HFFc6 (cell line): ENCODE measurements around the gene DDR2. TPM values are rescaled to one million over a fixed set of nuclear protein-coding genes. Genes with fewer than 3 reads are reported as not detected.
"Not testable (repeated sequence)": the region's sequence is repeated elsewhere in the genome, so short reads cannot be mapped to it uniquely, and the experiment has no call there.

Experiments
- DNase-seq: peaks from one replicate; pipeline ENCODE4 v3.0.0-alpha.2; 2018
- H3K27ac Mint-ChIP-seq: 2 replicates; pipeline ENCODE4 v1.8.0; 2020; ENCODE audit warnings: mild to moderate bottlenecking, mixed read lengths
- H3K27me3 Mint-ChIP-seq: 2 replicates; pipeline ENCODE4 v1.8.0; 2021; ENCODE audit warnings: mild to moderate bottlenecking, moderate library complexity, mixed read lengths; ENCODE audit not compliant: insufficient read depth
- H3K36me3 Mint-ChIP-seq: 2 replicates; pipeline ENCODE4 v1.8.0; 2021; ENCODE audit warnings: low read depth, mixed read lengths
- H3K4me1 Mint-ChIP-seq: 2 replicates; pipeline ENCODE4 v1.8.0; 2020; ENCODE audit warnings: low read depth, mixed read lengths
- H3K4me3 Mint-ChIP-seq: 2 replicates; pipeline ENCODE4 v1.8.0; 2020; ENCODE audit warnings: mild to moderate bottlenecking, moderate library complexity, mixed read lengths
- H3K9me3 Mint-ChIP-seq: 2 replicates; pipeline ENCODE4 v1.8.0; 2020; ENCODE audit warnings: mild to moderate bottlenecking, mixed read lengths
- CTCF ChIP-seq: fragments of 200-600 bp; sonication (generic); IDR thresholded peaks from 2 replicates; pipeline ENCODE4 v1.5.0; 2021; ENCODE audit warnings: antibody characterized with exemption, mild to moderate bottlenecking
- total RNA-seq, 6 experiments: library from RNA; stranded (reverse); fragmentation: NEBNext Ultra II Directional; extraction: Animal tissue kit (Norgen Biotek cat#: 25700); gene quantifications; 2 replicates in 1 of 6; 3 replicates in 5 of 6; pipeline ENCODE4 v1.2.3, GENCODE V29; 2021

DDR2 gene
- total RNA-seq, 6 experiments from 2014 or later: 154 to 218 (median 187) TPM

DNA sequence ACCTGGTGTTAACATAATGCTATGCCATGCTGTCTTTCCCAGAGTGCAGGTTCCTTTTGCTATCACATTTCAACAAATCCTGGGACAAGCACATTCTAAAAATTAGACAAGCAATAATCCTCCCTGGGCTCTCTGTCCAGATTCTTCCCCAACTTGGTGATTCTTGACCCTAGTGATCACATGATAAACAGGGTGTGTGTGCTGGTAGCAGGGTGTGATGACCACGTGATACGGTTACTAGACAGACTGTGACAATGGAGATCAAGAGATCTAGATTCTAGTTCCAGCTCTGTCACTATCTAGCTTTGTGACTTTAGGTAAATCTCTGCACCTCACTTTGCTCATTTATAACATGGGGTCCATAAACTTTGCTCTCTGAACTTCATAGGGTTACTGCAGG is 96.3 kb downstream of the DDR2 start:
- H3K27me3 Mint-ChIP-seq: no peaks in the 10 kb centered on the region; the same call in none of the 2 replicates
- H3K27ac Mint-ChIP-seq: no peak overlapping the region
- no peak for DNase-seq
- no peaks in the 10 kb centered on the region for H3K9me3 Mint-ChIP-seq
- H3K36me3 Mint-ChIP-seq: peaks cover 43% of the 10 kb centered on the region
- TF ChIP-seq CTCF: no peak
- peaks cover 52% of the 10 kb centered on the region for H3K4me1 Mint-ChIP-seq
- no peak overlapping the region for H3K4me3 Mint-ChIP-seq

DNA sequence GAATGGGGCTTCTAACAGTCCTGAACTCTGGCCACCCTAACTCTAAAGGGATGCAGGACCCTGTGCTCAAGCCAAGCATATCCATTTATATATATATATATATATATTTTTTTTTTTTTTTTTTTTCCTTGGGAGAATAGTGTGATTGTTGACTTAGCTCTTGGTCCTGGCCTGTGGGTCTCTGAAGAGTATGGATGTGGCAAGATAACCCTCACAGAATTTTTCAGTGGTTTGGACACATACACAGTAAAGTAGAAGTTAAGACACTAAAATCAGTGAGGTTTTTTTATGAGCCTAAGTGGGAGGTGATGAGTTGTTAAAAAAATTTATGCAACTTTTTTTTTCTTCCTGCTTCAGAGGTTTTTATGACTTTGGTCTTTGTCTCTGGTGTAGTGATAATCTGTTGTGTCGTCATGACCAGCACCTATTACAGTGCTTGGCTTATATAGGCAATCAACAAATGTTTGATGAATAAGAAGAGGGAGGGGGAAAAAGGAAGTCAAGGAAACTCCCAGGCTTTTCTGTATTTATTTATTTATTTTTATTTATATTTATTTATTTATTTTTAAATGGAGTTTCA is 97.0 kb downstream of the DDR2 start:
- not testable (repeated sequence) for H3K9me3 Mint-ChIP-seq, H3K27ac Mint-ChIP-seq, DNase-seq, H3K27me3 Mint-ChIP-seq, H3K4me3 Mint-ChIP-seq
- Mint-ChIP-seq H3K4me1 (peaks cover 51% of the 10 kb centered on the region), H3K36me3 (peaks cover 45% of the 10 kb centered on the region)

- DNase-seq: no peak
- no peaks in the 10 kb centered on the region; the same call in 1 of the 2 replicates for H3K27me3 Mint-ChIP-seq
- H3K4me1 Mint-ChIP-seq: peaks cover 35% of the 10 kb centered on the region
- no peaks in the 10 kb centered on the region for H3K9me3 Mint-ChIP-seq
- no peak overlapping the region for H3K4me3 Mint-ChIP-seq
- H3K36me3 Mint-ChIP-seq: peaks cover 50% of the 10 kb centered on the region
- no peak overlapping the region for H3K27ac Mint-ChIP-seq
- TF ChIP-seq CTCF: no peak
Observed at GRCh38 chr1:162732094-162732493, 99.8 kb downstream of the DDR2 start.

GRCh38 chr1:162732566-162733335 is 100.5 kb downstream of the DDR2 start:
- H3K4me3 Mint-ChIP-seq: no peak overlapping the region
- no peaks in the 10 kb centered on the region; the same call in 1 of the 2 replicates for H3K27me3 Mint-ChIP-seq

DNA sequence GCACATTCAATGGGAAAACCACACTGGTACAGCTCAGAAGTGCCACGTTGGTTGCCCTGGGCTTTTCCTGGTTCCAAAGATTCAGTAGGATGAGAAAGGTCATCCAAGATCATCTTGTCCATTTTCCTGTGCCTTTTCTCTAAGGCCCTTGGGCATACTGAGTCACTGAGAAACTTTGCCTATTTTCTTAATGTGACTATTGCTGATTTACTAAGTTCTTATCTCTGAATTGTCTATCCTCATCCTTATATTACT is 101.0 kb downstream of the DDR2 start:
- no peaks in the 10 kb centered on the region for H3K9me3 Mint-ChIP-seq
- peaks cover 50% of the 10 kb centered on the region for H3K36me3 Mint-ChIP-seq
- no peak for DNase-seq
- H3K4me1 Mint-ChIP-seq: peaks cover 31% of the 10 kb centered on the region
- H3K4me3 Mint-ChIP-seq: no peak overlapping the region
- no peak for TF ChIP-seq CTCF
- H3K27me3 Mint-ChIP-seq: no peaks in the 10 kb centered on the region; the same call in 1 of the 2 replicates
- no peak overlapping the region; the same call in 1 of the 2 replicates for H3K27ac Mint-ChIP-seq

More at GRCh38 chr1:162732566-162733335, 100.5 kb downstream of the DDR2 start:
- Mint-ChIP-seq H3K36me3 (peaks cover 50% of the 10 kb centered on the region), H3K27ac (peak overlapping the region; percentile 55), H3K4me1 (peaks cover 35% of the 10 kb centered on the region), H3K9me3 (no peaks in the 10 kb centered on the region)
- DNase-seq: no peak
- no peak for TF ChIP-seq CTCF

DNA sequence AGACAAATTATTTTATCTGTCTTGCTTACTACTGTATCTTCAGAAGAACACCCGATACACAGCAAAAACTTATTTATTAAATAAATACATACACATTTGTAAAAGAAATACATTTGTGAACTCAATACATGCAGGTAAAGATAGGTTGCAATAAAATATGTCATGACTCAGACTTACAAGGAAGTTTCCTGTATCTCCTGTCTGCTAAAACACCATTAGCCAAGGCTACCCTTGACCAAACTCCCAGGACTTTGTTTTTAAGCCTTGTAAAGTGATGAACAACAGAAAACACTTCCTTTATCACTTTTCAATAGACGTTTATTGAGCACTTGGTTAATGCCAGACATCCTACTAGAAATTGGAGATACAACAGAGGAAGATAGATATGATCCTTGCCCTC is 101.8 kb downstream of the DDR2 start:
- H3K36me3 Mint-ChIP-seq: peaks cover 44% of the 10 kb centered on the region
- no peak for DNase-seq
- no peak for TF ChIP-seq CTCF
- H3K4me1 Mint-ChIP-seq: peaks cover 23% of the 10 kb centered on the region
- H3K4me3 Mint-ChIP-seq: no peak overlapping the region
- no peak overlapping the region for H3K27ac Mint-ChIP-seq
- H3K27me3 Mint-ChIP-seq: no peaks in the 10 kb centered on the region; the same call in 1 of the 2 replicates
- no peaks in the 10 kb centered on the region for H3K9me3 Mint-ChIP-seq
